DMS53 (cell line): ENCODE results near the gene RIN3.

Experiments
- DNase-seq: peaks from one replicate; lab custom pipeline; 2025; lab: John Stamatoyannopoulos, UW

RIN3 gene

GRCh38 chr14:92575061-92575747 is 61.6 kb downstream of the RIN3 start:
- no peak for DNase-seq

GRCh38 chr14:92575748-92576303 is 62.2 kb downstream of the RIN3 start:
- DNase-seq = no peak

DNA sequence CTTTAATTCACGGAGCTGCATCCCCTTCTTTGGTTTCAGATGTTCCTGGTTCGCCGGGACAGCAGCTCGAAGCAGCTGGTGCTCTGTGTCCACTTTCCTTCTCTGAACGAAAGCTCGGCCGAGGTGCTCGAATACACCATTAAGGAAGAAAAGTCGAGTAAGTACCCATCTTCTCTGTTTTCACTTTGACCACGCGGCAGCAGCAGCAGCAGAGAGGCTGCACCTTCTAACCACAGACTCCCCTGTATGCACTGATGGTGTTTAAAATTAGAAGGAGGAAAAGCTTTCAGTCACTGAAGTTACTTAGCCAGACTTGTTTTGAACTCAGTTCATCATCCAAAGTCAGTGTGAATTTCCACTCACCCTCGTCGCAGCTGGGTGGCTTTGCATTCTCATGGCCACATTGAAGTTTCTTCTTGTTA is 63.8 kb downstream of the RIN3 start:
- DNase-seq = no peak

- DNase-seq = no peak
These were observed 64.9 kb downstream of the RIN3 start for GRCh38 chr14:92578511-92578910.

DNA sequence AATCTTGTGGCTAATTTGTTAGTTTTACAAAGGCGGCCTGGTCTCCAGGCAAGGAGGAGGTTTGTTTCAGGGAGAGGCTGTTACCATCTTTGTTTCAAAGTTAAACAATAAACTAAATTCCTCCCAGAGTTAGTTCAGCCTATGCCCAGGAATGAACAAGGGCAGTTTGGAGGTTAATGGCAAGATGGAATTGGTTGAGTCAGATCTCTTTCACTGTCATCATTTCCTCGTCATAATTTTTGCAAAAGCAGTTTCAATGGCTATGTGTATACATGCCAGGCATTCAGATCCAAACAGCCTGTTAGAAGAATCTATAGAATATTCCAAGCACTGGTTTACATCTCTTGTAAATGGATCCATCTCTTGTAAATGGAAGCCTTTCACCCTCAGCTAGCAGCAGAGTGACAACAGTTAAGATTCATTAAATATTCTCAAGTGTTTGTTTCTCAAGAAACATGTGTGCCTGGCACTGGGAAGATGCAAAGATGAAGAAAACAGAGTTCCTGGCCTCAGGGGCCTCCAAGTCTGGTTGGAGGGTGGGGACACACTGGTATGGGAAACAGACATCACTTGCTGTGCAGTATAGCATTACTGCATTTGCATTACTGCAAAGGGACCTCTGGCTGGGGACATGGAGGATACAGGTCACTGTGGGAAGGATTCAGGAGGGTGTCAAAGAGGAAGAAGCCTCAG is 65.8 kb downstream of the RIN3 start:
- DNase-seq = no peak

GRCh38 chr14:92581206-92581605 is 67.6 kb downstream of the RIN3 start:
- no peak for DNase-seq

- DNase-seq = no peak
These were observed 68.5 kb downstream of the RIN3 start for GRCh38 chr14:92581966-92582566.

DNA sequence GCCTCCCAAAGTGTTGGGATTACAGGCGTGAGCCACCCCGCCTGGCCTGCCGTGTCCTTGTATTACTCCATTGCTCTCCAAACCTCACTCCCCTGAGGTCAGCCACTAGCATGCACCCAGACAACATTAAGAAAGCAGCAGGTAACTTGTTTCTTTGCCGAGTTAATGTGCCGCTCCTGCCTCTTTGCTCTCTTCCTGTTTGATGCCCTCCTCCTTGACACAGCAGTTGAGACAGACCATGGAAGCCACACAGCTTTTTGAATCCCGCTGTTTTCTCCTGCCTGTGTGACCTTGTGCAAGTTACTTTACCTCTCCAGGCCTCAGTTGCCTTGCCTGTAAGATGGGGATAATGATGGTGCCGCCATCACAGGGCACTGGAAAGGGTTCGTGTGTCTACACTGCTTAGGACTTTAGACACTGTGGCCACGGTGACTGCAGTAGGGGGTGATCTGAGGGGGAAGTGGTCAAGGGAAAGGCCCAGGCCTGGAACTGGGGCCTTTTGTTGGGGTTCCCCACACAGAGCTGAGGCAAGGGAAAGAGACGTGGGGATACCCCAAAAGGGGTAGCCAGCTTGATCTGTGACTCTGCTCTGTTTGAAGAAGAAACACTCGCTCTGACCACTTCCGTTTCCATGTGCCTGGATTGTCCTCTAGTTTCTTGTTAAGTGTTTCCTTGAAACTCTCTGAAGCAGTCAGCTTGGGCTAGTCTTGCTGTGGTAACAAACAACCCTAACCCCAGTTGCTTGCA is 69.3 kb downstream of the RIN3 start:
- no peak for DNase-seq

- DNase-seq = no peak
These were observed 70.6 kb downstream of the RIN3 start for GRCh38 chr14:92584220-92584619.

- DNase-seq = no peak
These were observed 71.2 kb downstream of the RIN3 start for GRCh38 chr14:92584816-92585215.

- DNase-seq = no peak
These were observed 72.7 kb downstream of the RIN3 start for GRCh38 chr14:92585981-92586937.

GRCh38 chr14:92586963-92587699 is 73.5 kb downstream of the RIN3 start:
- DNase-seq = no peak

GRCh38 chr14:92587700-92588085 is 74.1 kb downstream of the RIN3 start:
- no peak for DNase-seq

DNA sequence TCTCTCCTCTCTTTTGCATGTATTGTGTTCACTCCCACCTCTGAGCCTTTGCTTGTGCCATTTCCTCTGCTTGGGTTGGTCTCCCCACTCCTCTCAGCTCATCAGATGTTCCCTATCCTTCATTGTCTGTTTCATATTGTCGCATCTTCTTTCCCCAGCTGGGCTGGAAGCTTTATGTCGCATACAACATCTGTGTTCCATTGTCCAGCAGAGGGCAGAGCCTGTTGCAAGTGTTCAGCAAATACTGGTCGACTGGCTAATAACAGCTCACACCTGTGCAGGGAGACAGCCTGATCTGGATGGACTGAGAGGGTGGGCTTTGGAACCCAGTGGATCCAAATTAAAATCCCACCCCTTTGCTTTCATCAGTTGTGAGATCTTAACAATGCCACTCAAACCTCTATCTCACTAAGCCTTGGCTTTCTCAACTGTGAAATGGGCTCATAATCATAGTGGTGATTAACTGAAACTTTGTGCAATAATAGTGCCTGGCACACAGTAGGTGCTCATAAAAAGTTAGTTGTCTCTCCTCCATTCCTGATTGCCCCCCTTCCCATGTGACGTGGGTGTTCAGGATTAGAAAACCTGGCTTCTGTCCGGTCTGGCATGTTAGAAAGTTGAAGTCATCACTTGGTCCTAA is 75.8 kb downstream of the RIN3 start:
- DNase-seq = peak; percentile 52

DNA sequence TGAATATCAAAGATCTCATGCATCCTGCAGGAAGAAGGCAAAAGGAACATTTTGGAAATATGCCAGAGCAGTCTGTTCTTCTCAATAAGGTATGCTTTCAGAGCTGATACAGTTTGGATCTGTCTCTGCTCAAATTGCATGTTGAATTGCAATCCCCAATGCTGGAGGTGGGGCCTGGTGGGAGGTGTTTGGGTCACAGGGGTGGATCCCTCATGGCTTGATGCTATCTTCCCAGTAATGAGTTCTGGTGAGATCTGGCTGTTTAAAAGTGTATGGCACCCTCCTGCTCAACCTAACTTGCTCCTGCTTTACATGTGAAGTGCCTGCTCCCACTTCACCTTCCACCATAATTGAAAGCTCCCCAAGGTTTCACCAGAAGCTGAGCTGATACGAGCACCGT is 76.6 kb downstream of the RIN3 start:
- no peak for DNase-seq

DNA sequence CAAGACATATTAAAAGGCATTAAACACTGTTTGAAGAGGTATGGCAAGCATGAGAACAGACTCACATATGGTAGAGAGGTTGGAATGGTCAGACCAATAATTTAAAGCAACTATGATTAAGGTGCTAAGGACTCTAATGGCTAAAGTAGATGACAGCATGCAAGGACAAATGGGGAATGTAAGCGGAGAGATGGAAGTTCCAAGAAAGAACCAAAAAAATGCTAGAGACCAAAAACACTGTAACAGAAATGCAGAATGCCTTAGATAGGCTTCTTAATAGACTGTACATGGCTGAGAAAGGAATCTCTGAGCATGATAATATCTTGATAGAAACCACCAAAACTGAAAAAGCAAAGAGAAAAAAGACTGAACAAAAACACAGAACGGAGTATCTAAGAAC is 77.4 kb downstream of the RIN3 start:
- no peak for DNase-seq

DNA sequence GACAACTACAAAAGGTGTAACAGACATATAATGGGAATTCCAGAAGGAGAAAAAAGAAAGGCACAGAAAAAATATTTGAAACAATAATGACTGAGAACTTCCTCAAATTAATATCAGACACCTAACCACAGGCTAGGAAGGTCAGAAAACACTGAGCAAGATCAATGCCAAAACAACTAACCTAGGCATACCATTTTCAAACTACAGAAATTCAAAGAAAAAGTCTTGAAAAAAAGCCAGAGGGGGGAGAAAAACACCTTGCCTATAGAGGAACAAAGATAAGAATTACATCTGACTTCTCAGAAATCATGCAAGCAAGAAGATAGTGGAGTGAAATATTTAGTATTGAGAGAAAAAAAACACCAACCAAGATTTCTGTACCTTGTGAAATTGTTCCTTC is 77.8 kb downstream of the RIN3 start:
- no peak for DNase-seq

GRCh38 chr14:92595267-92595666 is 81.7 kb downstream of the RIN3 start:
- DNase-seq = no peak

- no peak for DNase-seq
These were observed 82.8 kb downstream of the RIN3 start for GRCh38 chr14:92596331-92596907.
